HCT116 (cell line): ENCODE measurements around the gene ZNF624.

Source experiments
- EGR1 ChIP-seq: IDR thresholded peaks from 2 replicates; pipeline ENCODE4 v1.6.1; 2012; ENCODE audit warnings: low read depth
- EZH2 ChIP-seq: fragments of 200-600 bp; sonication (generic); IDR thresholded peaks from 2 replicates; pipeline ENCODE4 v1.6.1; 2017; ENCODE audit warnings: antibody characterized with exemption, mixed run types
- JUND ChIP-seq: IDR thresholded peaks from 2 replicates; pipeline ENCODE4 v1.6.1; 2012
- POLR2A ChIP-seq: IDR thresholded peaks from 2 replicates; pipeline ENCODE4 v1.7.0; 2011; ENCODE audit warnings: borderline replicate concordance; ENCODE audit not compliant: insufficient read depth, insufficient read length; ENCODE audit errors: extremely low read depth
- SRF ChIP-seq: IDR thresholded peaks from 2 replicates; pipeline ENCODE4 v1.6.1; 2012; ENCODE audit warnings: low read depth
- TF ChIP-seq, protein P1 (sequence below): IDR thresholded peaks from 2 replicates; pipeline ENCODE4 v1.6.1; 2012; ENCODE audit warnings: low read depth
- TF ChIP-seq, protein P2 (sequence below): IDR thresholded peaks from 2 replicates; pipeline ENCODE4 v1.6.1; 2012

GRCh38 chr17:16585796-16586195, 67.9 kb downstream of the ZNF624 start:
- TF ChIP-seq, protein P1, sequence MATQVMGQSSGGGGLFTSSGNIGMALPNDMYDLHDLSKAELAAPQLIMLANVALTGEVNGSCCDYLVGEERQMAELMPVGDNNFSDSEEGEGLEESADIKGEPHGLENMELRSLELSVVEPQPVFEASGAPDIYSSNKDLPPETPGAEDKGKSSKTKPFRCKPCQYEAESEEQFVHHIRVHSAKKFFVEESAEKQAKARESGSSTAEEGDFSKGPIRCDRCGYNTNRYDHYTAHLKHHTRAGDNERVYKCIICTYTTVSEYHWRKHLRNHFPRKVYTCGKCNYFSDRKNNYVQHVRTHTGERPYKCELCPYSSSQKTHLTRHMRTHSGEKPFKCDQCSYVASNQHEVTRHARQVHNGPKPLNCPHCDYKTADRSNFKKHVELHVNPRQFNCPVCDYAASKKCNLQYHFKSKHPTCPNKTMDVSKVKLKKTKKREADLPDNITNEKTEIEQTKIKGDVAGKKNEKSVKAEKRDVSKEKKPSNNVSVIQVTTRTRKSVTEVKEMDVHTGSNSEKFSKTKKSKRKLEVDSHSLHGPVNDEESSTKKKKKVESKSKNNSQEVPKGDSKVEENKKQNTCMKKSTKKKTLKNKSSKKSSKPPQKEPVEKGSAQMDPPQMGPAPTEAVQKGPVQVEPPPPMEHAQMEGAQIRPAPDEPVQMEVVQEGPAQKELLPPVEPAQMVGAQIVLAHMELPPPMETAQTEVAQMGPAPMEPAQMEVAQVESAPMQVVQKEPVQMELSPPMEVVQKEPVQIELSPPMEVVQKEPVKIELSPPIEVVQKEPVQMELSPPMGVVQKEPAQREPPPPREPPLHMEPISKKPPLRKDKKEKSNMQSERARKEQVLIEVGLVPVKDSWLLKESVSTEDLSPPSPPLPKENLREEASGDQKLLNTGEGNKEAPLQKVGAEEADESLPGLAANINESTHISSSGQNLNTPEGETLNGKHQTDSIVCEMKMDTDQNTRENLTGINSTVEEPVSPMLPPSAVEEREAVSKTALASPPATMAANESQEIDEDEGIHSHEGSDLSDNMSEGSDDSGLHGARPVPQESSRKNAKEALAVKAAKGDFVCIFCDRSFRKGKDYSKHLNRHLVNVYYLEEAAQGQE, result no peak
- TF ChIP-seq, protein P2, sequence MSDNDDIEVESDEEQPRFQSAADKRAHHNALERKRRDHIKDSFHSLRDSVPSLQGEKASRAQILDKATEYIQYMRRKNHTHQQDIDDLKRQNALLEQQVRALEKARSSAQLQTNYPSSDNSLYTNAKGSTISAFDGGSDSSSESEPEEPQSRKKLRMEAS, result no peak
- TF ChIP-seq SRF, result no peak
- TF ChIP-seq JUND, result no peak
- TF ChIP-seq EGR1, result no peak
- TF ChIP-seq EZH2, result no peak
- TF ChIP-seq POLR2A, result no peak
